ENCODE measurements around the gene SEC22C.

SEC22C gene

GRCh38 chr3:42501321-42501680 is 80.5 kb downstream of the SEC22C start:
- TF ChIP-seq CTCF (IDR thresholded peaks at IDR 0.05; ENCODE audit: low read depth, low read length): no peak
- DNase-seq (ENCODE audit: extremely low read depth, low read depth): no peak

- DNase-seq (ENCODE audit: extremely low read depth, low read depth): no peak
- TF ChIP-seq CTCF (IDR thresholded peaks at IDR 0.05; ENCODE audit: low read depth, low read length): no peak
These were observed 80.9 kb downstream of the SEC22C start for GRCh38 chr3:42500909-42501308.

- no peak for DNase-seq (ENCODE audit: extremely low read depth, low read depth)
- no peak for TF ChIP-seq CTCF (IDR thresholded peaks at IDR 0.05; ENCODE audit: low read depth, low read length)
These were observed 81.7 kb downstream of the SEC22C start for GRCh38 chr3:42500091-42500490.

- no peak for TF ChIP-seq CTCF (IDR thresholded peaks at IDR 0.05; ENCODE audit: low read depth, low read length)
- no peak for DNase-seq (ENCODE audit: extremely low read depth, low read depth)
These were observed 82.3 kb downstream of the SEC22C start for GRCh38 chr3:42499478-42499871.

- TF ChIP-seq CTCF (IDR thresholded peaks at IDR 0.05; ENCODE audit: low read depth, low read length): no peak
- no peak for DNase-seq (ENCODE audit: extremely low read depth, low read depth)
These were observed 82.8 kb downstream of the SEC22C start for GRCh38 chr3:42498791-42499477.

GRCh38 chr3:42498034-42498433 is 83.7 kb downstream of the SEC22C start:
- no peak for TF ChIP-seq CTCF (IDR thresholded peaks at IDR 0.05; ENCODE audit: low read depth, low read length)
- no peak for DNase-seq (ENCODE audit: extremely low read depth, low read depth)
